ENCODE data around the gene CDS2.

DNA sequence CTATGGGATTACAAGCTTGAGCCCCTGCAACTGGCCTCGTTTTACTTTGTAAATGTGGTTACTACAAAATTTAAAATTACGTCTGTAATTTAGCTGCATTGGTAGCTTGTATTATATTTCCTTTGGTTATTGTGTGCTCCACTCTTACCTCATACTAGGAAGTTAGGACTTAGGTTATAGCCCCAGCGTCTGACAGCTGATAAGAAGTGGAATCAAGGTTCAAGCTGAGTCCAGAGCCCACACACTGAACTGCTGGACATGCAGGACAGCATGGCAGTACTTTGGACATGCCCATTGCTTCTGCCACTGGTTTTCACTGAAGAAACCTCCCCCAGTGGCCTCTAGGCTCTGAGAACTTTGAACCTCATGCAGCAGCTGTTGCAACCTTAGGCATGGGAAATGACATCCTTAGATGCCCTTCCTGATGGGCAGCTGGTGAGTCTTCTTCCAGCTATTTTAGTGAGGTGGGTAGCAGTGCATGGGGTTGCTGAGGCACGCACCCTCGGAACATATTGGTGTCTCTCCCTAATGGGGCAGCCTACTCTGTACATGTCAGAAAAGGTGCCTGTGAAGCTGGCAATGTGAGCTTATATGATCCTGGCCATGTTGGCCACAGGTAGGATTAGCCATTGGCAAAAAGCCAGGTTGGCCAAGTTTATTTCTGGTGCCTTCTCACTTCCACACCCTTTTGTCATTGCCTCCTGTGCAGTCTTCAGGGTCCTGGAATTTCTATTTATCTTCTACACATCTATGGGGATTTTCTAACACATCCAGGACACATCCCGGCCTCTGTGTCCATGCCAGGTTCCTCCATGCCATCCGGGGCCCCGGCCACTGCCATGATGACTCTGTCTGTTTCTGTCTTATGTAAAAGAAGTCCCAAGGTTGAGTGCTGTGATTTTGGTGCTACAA lies 85.3 kb downstream of the CDS2 start:
- TF ChIP-seq SIN3A (IDR thresholded peaks at IDR 0.05; ENCODE audit: borderline replicate concordance, insufficient read depth, low read length) = no peak
- no peak for TF ChIP-seq POLR2AphosphoS5 (IDR thresholded peaks at IDR 0.05; ENCODE audit: low read depth, low read length)
- no peak for TF ChIP-seq FOXP2 (optimal IDR thresholded peaks at IDR 0.05; ENCODE audit: borderline replicate concordance, extremely low read depth, extremely low read length, insufficient read depth)

Data from PFSK-1 (cell line).